GM10248 (cell line): Measurements from ENCODE around the gene CEBPB.
"Not testable (repeated sequence)": the region's sequence is repeated elsewhere in the genome, so short reads cannot be mapped to it uniquely, and the experiment has no call there.

Experiments used
- CTCF ChIA-PET: fragments of 300-600 bp; sonication (Branson Sonifier 250); formaldehyde crosslinking; extraction: SDS; loops from one replicate; lab custom pipeline; 2021; ENCODE audit warnings: antibody characterized with exemption; lab: Yijun Ruan, JAX
- POLR2A ChIA-PET: fragments of 350-650 bp; sonication (Branson Sonifier 250); formaldehyde crosslinking; extraction: SDS; loops from one replicate; lab custom pipeline; 2020; ENCODE audit warnings: antibody characterized with exemption; lab: Yijun Ruan, JAX
- DNase-seq: peaks from one replicate; pipeline ENCODE4 v3.0.0; 2012; ENCODE audit errors: extremely low spot score
- CTCF ChIP-seq: IDR thresholded peaks from 2 replicates; pipeline ENCODE4 v1.5.1; 2012; ENCODE audit warnings: mild to moderate bottlenecking, low read depth; ENCODE audit errors: extremely low read depth, missing control alignments, control extremely low read depth

The CEBPB gene

GRCh38 chr20:50208085-50208491 lies 17.5 kb downstream of the CEBPB start:
- no peak for DNase-seq
- POLR2A ChIA-PET, result no interaction called here
- TF ChIP-seq CTCF, result no peak
- CTCF ChIA-PET, result interaction anchor here (1.6 kb wide), 1 partner anchor 9 kb away, joined by 4 read pairs; no protein-coding TSS in a partner anchor

GRCh38 chr20:50208815-50209214 lies 18.2 kb downstream of the CEBPB start:
- CTCF ChIA-PET, result interaction anchor here (0.8 to 1.6 kb wide), 2 partner anchors 8 to 19 kb away, joined by 3 to 4 read pairs; no protein-coding TSS in a partner anchor
- DNase-seq, POLR2A ChIA-PET: not testable (repeated sequence)

GRCh38 chr20:50210066-50210619 lies 19.5 kb downstream of the CEBPB start:
- POLR2A ChIA-PET, result no interaction called here
- DNase-seq, result no peak
- CTCF ChIA-PET, result interaction anchor here (0.7 to 1.1 kb wide), 2 partner anchors 9 to 18 kb away, joined by 3 read pairs; no protein-coding TSS in a partner anchor
- TF ChIP-seq CTCF, result no peak

GRCh38 chr20:50211091-50211490 lies 20.5 kb downstream of the CEBPB start:
- DNase-seq, result no peak
- no peak for TF ChIP-seq CTCF
- ChIA-PET CTCF (interaction anchor here (0.7 to 1.1 kb wide), 3 partner anchors 8 to 17 kb away, joined by 3 read pairs; no protein-coding TSS in a partner anchor), POLR2A (no interaction called here)

GRCh38 chr20:50213531-50214106 lies 23.0 kb downstream of the CEBPB start:
- CTCF ChIA-PET, result no interaction called here
- TF ChIP-seq CTCF, result no peak
- DNase-seq, result no peak
- POLR2A ChIA-PET, result no interaction called here

GRCh38 chr20:50214226-50215024 lies 23.8 kb downstream of the CEBPB start:
- ChIA-PET POLR2A (interaction anchor here (0.6 kb wide), 1 partner anchor 255 kb away, joined by 3 read pairs; no protein-coding TSS in a partner anchor), CTCF (no interaction called here)
- no peak for DNase-seq
- TF ChIP-seq CTCF, result no peak

- POLR2A ChIA-PET, result interaction anchor here (0.6 kb wide), 1 partner anchor 256 kb away, joined by 3 read pairs; no protein-coding TSS in a partner anchor
- no peak for DNase-seq
- CTCF ChIA-PET, result no interaction called here
- TF ChIP-seq CTCF, result no peak
These were observed 24.6 kb downstream of the CEBPB start for GRCh38 chr20:50215101-50215690.
